NCI-H1694 (cell line): ENCODE measurements around the gene CXCL5.
"Not testable (repeated sequence)": the region's sequence is repeated elsewhere in the genome, so short reads cannot be mapped to it uniquely, and the experiment has no call there.

Experiments
- DNase-seq: peaks from one replicate; lab custom pipeline; 2025; lab: John Stamatoyannopoulos, UW

CXCL5 gene

DNA sequence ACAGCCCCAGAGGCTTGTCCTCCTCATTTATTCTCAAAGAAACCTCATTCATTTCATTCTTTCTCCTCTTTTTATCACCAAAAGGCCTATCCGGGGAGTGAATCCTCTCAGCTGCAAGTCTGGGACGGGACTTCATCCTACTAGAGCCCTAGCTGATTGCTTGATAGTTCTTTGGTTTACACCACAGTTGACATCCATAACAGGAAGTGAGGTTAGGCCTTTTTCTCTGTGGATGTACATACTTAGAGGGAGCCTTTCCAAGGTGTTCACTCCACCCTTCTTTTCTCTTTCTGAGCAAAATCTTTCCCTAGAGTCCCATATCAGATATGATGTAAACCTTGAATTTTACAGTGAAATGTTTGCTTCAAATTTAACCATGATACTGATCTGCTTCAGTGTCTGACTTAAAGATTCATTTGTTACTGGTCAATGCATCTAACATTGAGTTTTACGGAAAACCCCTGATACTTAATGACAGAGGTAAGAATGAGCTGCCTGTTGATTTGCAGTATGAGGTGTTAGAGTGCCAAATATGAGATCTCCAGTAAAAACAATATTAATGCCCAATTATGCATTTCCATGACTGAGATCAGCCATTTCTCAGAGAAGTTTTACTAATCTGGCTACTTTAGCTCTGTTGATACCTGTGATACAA, 16.8 kb upstream of the CXCL5 start:
- DNase-seq, result no peak

DNA sequence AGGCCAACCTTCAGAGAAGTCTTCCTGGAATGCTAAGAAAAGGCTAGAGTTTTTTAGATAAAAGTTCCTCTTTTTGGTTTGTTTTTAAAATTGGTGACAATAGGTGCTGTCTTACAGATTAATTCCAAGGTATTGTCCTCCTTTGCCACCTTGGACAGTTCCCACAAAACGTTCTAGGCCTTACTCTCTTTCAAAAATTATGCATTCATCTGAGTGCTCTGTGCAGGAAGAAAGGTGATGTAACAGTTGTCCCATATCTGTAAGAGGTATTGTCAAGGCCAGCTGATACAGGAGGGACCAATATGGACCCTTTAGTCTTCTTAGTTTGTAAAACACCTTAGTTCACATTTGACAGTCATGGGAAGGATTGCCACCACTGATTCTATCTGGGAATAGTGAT, 15.9 kb upstream of the CXCL5 start:
- no peak for DNase-seq

DNA sequence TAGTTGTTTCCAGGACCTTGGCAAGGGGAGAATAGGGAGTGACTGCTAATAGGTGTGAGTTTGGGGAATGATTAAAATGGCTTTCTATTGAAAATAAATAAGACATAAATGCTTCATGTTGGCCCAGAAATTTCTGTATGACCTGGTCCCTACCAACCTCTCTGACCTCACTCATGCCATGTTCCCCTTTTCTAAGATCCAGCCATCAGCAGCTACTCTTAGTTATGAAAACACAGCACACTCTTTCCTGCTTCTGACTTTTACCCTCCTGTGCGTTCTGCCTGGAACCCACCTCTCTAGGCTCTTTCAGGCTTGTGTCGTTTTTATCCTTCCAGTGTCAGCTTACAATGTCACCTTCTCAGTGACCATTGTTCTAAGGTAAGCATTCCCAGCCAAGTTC, 14.8 kb upstream of the CXCL5 start:
- no peak for DNase-seq

DNA sequence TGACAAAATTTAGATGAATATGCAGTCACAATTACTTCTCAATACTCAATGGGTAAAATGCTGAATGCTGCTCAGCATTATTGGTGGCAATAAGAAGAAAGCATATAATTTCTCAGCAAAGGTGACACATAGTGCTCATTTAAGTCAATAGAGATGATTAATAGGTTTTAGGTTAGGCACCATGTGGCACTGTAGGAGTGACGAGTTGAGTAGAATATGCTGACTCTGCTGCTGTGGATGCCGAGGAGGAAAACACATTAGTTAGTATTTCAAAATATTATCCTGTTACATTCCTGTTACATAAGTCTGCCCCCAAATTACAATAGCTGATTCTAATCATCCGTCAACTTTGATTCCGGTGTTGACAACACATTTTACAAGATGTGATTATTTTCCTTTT, 13.7 kb upstream of the CXCL5 start:
- no peak for DNase-seq

DNA sequence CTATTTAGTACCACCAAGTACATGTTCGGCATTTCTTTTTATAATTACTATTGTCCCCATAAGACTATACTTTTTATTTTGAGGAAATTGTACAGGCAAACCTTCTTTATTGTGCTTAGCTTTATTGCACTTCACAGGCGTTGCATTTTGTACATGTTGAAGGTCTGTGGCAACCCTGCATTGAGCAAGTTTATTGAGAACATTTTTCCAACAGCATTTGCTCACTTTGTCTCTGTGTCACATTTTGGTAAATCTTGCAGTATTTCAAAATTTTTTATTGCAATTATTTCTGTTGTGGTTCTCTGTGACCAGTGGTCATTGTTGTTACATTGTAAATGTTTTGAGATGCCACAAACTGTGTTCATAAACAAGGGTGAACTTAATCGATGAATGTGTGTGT, 10.8 kb upstream of the CXCL5 start:
- no peak for DNase-seq

DNA sequence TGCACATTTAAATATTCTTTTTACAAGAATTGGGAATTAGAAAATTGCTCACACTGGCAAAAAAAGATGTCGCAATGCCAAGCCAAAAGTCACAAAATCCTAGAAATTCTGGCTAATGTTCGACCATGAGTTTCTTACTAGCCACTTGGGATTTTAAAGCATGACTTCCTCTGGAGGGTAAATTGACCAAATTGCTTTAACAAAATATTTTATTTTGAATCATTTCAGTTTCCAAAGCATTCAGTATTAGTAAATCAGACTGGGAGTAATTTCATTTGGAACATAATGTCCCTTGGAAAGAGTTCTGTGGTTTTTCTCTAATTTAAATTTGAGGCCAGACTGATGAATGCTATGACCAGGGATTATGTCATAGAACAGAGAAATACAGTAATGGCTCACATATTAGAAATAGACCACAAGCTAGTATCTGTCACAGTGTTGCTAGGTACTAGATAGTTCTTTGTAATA, 7.6 kb upstream of the CXCL5 start:
- no peak for DNase-seq

DNA sequence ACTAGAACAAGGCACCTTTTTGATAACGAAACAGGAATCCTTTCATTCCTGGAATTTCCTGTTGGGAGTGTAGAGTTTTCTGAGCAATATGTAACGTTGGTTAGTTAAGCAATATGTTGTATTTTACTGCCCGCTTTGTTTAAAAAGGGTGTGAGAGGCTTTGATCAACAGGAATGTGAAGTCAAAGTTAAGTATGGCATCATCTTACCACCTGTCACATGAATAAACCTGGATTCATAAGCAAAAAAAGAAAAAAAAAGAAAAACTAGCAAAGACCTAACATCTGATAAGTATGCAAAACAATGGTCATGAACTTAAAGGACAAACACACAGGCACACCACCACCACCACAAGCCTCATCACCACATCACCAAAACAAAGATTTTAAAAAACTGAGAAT, 7.1 kb upstream of the CXCL5 start:
- DNase-seq, result no peak

DNA sequence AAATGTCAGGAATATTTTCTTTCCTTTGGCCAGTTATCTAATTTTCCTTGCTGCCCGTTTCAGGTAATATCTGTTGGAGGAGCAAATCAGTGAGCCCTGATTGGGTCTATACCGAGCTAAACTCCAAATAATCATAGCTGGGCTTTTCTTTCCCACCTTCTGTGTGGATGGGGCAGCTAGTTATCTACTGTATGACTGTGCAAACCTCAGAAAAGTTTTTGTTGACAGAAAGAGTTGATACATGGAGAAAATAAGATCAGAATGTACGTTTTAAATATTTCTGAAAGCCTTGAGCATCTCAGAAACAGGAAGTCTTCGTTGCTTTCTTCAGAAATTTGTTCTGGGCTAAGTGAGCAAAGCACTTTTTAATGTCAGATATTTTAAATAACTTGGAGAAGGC, 6.2 kb upstream of the CXCL5 start:
- DNase-seq, result no peak

DNA sequence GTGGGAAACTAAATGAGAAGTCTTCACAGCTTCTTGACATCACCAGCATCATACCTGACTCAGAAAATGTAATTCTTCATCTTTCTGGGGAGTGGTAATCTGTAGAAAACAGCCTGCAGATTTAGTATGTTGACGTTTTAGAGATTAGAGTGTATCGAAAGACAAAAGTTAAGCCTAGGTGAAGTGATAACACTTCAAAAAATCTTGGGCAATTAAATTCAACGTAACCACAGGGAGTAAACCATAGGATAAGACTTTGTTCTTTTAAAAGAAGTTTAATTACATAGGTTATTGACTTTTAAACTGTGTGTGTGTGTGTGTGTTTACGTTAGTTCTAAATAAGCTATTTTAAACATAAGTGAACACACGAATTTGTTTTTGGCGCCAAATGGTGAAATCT, 1.8 kb upstream of the CXCL5 start:
- no peak for DNase-seq

DNA sequence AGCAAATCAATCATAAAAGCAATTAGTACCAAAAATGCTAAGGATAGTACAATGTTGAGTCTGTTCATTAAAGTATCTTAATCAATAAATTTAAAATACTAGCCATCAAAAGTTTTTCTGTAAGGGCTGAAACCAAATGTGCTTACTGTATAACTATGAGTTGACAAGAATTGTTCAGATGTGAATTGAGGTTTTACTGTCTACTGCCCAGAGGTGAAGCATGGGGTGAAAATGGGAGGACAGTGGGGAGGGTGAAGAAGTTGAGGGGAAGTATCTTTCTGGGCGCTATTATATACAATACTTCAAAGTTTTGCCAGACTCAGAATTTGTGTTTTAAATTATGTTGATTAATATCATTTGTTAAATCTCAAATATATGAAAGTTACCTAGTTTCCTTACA, 6.4 kb downstream of the CXCL5 start:
- no peak for DNase-seq

DNA sequence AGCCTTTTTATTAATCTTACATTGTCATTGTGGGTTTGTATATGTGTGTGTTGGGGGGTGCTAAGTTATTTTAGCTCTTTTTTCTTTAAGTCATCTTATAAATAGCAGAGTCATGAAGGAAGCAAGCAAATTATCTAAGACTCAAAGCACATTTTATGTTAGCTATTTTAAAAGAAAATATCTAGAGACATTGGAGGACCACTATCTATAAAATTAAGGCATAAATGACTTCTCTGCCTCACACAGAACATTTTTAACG, 6.8 kb downstream of the CXCL5 start:
- no peak for DNase-seq

DNA sequence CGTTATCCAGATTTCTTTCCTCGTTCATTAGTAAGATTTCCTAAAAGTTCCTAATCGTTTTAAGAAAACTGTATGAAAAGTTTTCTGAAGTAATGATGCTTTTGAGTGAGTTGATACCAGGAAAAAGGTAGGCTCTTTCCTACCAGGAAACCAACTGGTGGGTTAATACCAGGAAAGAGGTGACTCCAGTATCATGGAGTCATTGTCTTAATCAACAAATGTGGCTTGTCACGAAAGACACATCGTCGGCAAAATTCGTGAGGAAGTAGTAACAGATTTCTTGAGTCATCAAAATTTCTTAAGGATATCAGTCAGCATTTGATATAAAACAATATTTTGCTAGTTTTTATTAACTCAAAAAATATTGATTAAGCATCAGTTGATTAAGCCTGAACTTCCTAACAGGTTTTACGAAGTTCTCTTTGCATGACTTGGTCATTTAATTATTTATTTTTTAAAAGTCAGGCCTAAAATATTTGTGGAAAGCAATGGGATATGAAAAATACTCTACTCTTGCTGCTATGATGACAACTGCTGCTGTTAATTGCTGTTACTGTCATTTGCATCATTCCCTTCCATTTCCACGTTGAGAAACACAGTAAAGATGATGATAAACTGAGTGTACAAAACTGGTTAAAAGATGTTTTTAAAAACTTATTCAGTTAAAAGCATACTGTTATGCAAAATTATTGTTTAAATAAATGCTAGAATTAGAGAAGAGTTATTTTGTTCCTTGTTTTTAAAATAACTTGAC, 7.3 kb downstream of the CXCL5 start:
- DNase-seq, result no peak

DNA sequence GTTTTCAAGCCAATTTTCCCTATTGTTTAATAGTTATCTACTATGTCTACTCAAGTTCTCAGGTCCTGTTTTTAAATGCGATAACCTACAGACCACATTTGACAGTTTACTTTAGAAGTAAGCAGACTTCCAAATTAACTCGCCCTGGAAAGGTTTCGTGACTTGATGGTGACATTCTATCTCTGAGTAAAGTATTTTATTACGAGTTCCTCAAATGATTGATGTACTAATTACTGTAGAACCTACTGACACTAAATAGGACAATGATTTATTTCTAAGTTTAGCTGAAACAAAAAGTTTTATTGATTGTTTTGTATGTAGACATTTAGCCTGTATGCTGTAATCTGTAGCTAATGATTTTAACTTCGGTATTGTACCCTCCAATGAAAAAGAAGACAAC, 8.5 kb downstream of the CXCL5 start:
- no peak for DNase-seq

DNA sequence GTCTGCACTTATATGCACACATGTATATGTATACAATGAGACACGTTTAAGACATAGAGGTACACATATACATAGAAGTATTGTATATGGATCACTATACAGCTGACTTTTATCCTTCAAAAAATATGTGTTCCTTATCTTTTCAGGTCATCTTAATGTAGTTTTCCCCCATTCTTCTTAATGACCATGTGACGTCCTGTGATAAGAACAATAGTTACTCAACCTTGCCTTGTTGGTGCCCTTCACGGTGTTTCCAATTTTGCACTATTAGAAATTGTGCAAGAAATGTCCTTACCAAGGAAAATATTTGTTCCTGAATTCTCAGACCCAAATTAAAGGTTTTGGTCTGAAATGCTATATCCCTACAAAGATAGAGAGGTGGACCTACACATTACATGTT, 9.4 kb downstream of the CXCL5 start:
- DNase-seq, result no peak

DNA sequence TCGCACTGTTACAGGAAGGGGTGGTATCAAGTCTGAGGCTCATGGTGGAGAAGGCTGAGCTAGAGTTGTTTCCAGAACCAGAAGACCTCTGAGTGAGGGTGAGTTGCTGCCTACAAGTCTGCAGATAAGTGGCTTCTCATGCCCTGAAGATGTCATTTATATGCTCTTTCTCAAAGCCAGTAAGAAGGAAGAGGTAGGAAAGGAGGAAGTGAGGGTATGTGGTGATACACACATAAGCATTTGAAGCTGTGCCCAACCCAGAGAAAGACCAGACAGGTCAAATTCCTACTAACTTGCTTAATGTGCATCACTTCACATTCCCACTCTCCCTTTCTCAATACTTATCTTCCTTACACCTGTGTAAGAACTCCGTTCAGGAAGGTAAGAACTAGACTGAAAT, 10.4 kb downstream of the CXCL5 start, which contains the start of gene PPBP:
PPBP (minus strand) TSS at position 130 of the 400 bp plus-strand sequence; CDS start at position 43, 87 bp downstream.
- DNase-seq, result no peak

DNA sequence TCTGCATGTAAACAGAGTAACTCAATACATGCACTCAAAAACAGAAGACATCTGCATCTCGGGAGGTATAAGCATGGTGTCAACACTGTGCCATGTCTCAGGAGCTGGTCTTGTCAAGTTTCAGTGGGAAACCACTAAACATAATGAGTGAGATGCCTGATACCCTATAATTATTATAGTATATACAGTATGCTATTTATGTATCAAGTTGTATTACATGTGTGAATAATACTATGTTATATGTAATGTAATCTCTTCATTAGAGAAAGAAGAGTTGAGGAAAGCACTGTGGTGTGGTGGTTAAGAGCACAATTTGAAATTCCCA, 13.0 kb downstream of the CXCL5 start:
- no peak for DNase-seq

DNA sequence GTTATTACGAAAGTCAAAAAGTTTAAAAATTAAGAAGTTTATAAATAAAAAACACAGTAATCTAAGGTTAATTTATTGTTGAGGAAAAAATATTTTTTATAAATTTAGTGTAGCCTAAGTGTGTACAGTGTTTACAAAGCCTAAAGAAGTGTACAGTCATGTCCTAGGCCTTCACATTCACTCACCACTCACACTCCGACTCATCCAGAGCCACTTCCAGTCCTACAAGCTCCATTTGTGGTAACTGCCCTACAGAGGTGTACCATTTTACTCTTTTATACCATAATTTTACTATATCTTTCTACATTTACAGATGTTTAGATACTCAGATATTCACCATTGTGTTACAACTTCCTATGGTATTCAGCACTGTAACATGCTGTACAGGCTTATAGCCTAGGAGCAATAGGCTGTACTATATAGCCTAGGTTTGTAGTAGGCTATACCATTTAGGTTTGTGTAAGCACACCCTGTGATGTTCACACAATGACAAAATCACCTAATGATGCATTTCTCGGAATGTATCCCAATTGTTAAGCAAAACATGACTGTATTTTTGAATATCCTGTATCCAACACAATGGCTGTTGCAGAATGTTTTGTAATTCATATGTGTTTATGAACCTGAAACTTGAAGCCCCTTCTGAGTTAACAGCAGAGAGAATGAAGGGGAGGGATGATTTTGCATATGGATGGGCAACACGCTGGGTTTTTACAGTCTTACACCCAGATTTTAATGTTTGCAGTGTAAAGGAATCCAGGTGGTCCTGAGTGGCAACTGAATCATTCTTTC, 13.5 kb downstream of the CXCL5 start:
- no peak for DNase-seq

DNA sequence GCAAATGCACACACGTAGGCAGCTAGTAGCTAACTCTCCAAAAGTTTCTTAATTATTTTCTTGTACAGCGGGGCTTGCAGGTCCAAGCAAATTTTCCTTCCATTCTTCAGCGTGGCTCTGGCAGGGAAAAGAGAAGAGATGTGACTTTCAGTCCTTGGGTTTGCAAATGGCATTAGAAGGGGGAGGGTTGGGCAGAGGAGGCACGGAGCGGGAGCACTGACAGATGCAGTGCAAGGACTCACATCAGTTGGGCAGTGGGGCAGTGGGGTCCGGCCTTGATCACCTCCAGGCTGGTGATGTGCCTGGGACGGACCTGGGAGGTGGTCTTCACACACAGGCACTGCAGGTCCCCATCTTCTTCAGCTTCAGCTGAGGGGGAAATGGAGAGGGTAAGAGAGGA, 17.3 kb downstream of the CXCL5 start:
- not testable (repeated sequence) for DNase-seq

DNA sequence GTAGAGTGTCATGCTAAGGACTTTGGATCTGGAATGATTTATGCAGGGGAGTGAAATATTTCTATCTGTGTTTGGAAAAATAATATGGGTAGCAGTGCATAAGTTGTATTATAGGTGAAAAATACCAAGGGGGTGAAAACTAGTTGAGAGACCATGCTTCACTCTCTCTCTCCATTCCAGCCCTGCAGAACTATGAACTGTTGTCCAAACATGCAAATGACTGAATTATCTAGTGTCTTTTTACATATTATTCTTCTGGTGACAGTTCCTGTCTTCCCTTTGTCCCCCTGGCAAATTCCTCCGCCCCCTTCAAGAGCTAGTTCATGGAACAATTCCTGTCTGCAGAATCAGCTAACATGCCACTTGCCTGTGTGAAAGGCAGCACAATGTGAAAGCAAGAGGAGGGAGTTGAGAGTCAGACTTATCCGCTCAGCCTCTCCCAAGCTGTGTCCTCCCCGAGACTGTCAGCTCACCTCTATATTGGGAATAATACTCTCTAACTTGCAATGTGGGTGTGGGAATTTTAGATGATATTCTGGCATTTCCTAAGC, 19.0 kb downstream of the CXCL5 start:
- no peak for DNase-seq

DNA sequence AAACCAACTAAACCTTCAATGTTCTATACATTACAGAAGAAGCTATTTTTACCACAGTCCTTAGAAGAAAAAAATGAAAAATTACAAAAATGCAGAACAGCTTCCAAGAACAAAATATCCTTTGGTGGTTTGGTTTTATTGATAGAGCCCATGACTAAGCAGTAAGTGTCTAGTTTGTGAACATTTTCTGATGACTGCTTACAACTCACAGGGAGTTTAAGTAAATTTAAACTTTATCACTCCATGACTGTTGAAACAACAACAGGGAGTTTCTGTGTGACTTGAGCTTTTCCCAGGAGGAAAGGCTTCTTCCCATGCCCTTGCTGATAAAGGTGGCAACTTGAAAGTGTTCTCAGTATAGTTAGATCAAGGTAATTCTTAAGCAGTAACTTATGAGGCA, 19.6 kb downstream of the CXCL5 start:
- no peak for DNase-seq

DNA sequence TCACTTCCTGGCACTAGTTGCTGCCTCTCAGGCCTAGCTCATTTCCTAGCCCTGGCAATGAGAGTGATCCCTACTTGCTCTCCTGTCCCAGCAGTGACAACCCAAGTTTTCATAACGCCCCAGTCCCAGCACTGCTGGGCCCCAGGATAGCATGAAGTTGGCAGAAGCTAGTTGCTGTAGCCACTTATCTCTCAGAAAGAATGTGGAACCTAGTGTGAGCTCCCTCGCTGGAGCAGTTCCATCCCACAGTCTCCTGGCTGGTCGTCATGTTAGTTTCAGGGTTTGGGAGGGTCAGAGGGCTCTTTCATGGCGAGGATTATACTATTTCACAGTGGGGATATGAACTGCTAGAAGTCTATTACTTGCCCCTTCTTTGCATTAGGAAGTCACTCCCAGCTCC, 21.8 kb downstream of the CXCL5 start:
- no peak for DNase-seq

DNA sequence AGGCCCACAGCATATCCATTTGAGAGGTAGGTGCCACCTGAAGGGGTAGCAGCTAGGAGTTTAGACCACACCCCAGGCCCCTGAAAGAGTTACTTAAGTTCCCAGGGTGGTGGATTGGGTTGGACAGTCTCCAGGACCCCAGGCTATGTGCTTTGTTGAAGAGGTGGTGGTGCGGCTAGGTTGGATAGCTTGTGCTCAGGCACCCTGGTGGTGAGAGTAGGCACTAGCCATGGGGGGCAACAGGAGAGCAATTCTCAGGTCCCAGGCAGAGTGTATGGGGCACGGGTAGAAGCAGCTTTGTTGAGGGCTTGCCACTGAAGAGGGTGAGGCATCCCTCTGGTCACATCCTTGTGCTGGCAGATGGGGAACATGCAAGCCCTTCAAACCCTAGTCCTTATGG, 22.3 kb downstream of the CXCL5 start:
- no peak for DNase-seq

DNA sequence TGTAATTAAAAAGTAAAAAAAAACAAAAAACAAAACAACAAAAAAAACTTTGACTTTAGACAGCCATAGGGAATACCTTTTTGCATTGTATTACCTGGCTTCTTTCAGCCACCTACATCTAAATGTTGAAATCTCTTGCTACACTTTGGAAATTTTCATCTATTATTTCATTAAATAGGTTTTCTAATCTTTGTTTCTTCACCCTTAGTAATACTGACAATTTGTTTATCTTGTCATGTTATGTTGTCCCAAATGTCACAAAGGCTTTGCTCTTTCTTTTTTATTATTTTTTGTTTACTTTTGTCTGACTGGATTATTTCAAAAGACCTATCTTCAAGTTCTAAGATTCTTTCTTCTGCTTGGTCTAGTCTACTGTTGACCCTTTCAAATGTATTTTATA, 24.1 kb downstream of the CXCL5 start:
- DNase-seq, result no peak
